HepG2 (cell line): ENCODE measurements around the gene EPHA4. TPM values are rescaled to one million over a fixed set of nuclear protein-coding genes. Genes with fewer than 3 reads are reported as not detected.

ENCODE experiments used
- ATAC-seq: fragments of 200-7000 bp; cut with Tn5 transposase; 3 replicates; pipeline ENCODE4 v1.9.1; 2020; ENCODE audit warnings: mild to moderate bottlenecking, moderate library complexity
- BruUV-seq: library from RNA; stranded (reverse); fragments of 400-500 nt; replicated peaks from 2 replicates; lab custom pipeline; 2021; lab: Mats Ljungman, UMichigan
- CTCF ChIA-PET: fragments of 300-600 bp; formaldehyde crosslinking; extraction: SDS; loops from one replicate; lab custom pipeline; 2021; ENCODE audit warnings: low total read pairs, inconsistent platforms, low intra/inter-chr PET ratio; lab: Yijun Ruan, JAX
- POLR2A ChIA-PET: fragments of 350-600 bp; sonication (Branson Sonifier 250); formaldehyde crosslinking; loops from one replicate; lab custom pipeline; 2020; ENCODE audit warnings: antibody characterized with exemption, inconsistent platforms; lab: Yijun Ruan, JAX
- DNase-seq: peaks from one replicate; pipeline ENCODE4 v3.0.0-alpha.2; 2015; ENCODE audit warnings: low spot score
- FAIRE-seq: peaks from 3 replicates; lab custom pipeline; 2011; peaks lifted over from hg19 to GRCh38; lab: Jason Lieb, UNC
- H2AFZ ChIP-seq: one replicate; pipeline ENCODE4 v1.6.1; 2011; ENCODE audit warnings: low read length, inconsistent platforms
- H3K27ac ChIP-seq: fragments of 300-600 bp; 3 replicates; pipeline ENCODE4 v1.8.0; 2011; ENCODE audit warnings: mixed run types, mild to moderate bottlenecking, mixed read lengths, low read length, inconsistent platforms; ENCODE audit not compliant: insufficient read depth; ENCODE audit errors: extremely low read length
- H3K27me3 ChIP-seq, 2 experiments: fragments of 200-600 bp in 1 of 2; 2 replicates in 1 of 2; 3 replicates in 1 of 2; pipeline versions ENCODE4 v1.6.0 to v1.8.0; 2011; ENCODE audit warnings: low read length in 2 of 2, mild to moderate bottlenecking in 2 of 2, moderate library complexity in 2 of 2, inconsistent platforms in 1 of 2; ENCODE audit not compliant: insufficient read depth in 2 of 2, control insufficient read depth in 1 of 2
- H3K36me3 ChIP-seq, 2 experiments: fragments of 200-600 bp in 1 of 2; replicated peaks in 1 of 2; 2 replicates in 1 of 2; 3 replicates in 1 of 2; pipeline versions ENCODE4 v1.5.1 to v1.8.0; 2011; ENCODE audit warnings: low read length in 2 of 2, inconsistent platforms in 1 of 2; ENCODE audit not compliant: insufficient read depth in 2 of 2, control insufficient read depth in 1 of 2
- H3K4me1 ChIP-seq: 2 replicates; pipeline ENCODE4 v1.5.1; 2012; ENCODE audit warnings: low read length, inconsistent platforms; ENCODE audit not compliant: insufficient read depth
- H3K4me2 ChIP-seq: 2 replicates; pipeline ENCODE4 v1.6.0; 2011; ENCODE audit warnings: low read depth, low read length, inconsistent platforms
- H3K4me3 ChIP-seq, 3 experiments: fragments of 200-600 bp in 1 of 3; sonication (generic), shearing (Covaris generic) in 1 of 3; replicated peaks in 1 of 3; 2 replicates each; pipeline ENCODE4 v1.5.1; 2011 to 2016; ENCODE audit warnings: low read length in 3 of 3, inconsistent platforms in 2 of 3, low read depth in 2 of 3, mild to moderate bottlenecking in 2 of 3, control low read depth in 1 of 3, mixed read lengths in 1 of 3; ENCODE audit not compliant: insufficient read depth in 1 of 3
- H3K79me2 ChIP-seq: one replicate; pipeline ENCODE4 v1.6.1; 2011; ENCODE audit warnings: low read length, inconsistent platforms; ENCODE audit not compliant: insufficient read depth
- H3K9ac ChIP-seq: 2 replicates; pipeline ENCODE4 v1.6.0; 2011; ENCODE audit warnings: mild to moderate bottlenecking, low read depth, low read length, inconsistent platforms; ENCODE audit not compliant: insufficient read depth
- H3K9me3 ChIP-seq: 2 replicates; pipeline ENCODE4 v1.5.1; 2012; ENCODE audit warnings: mild to moderate bottlenecking, low read length
- H4K20me1 ChIP-seq: 2 replicates; pipeline ENCODE4 v1.6.0; 2011; ENCODE audit warnings: inconsistent platforms, mild to moderate bottlenecking, low read length, moderate library complexity; ENCODE audit not compliant: insufficient read depth
- HOXA9 ChIP-seq: sonication (generic); formaldehyde crosslinking; IDR thresholded peaks from 2 replicates; pipeline ENCODE4 v1.8.1; 2022; ENCODE audit warnings: missing genetic modification reagents, mild to moderate bottlenecking, moderate library complexity, borderline replicate concordance
- JARID2 ChIP-seq: sonication (generic); formaldehyde crosslinking; IDR thresholded peaks from 2 replicates; pipeline ENCODE4 v1.8.1; 2023; ENCODE audit warnings: missing genetic modification reagents, inconsistent platforms; ENCODE audit not compliant: insufficient replicate concordance
- SMC3 ChIP-seq: IDR thresholded peaks from 2 replicates; pipeline ENCODE4 v1.6.1; 2011; ENCODE audit warnings: low read length, improper control_type of control experiment
- WGBS: methylation state at CpG from one replicate; pipeline ENCODE4 v1.1.6; 2017; ENCODE audit warnings: low lambda C conversion rate; 5-methylcytosine and 5-hydroxymethylcytosine counted together
- in situ Hi-C: cut with HindIII; loops from 2 replicates; pipeline ENCODE4 v1.10.0; 2017; ENCODE audit warnings: low pct_unique_long_range_greater_than_20kb; ENCODE audit not compliant: extremely low pct_ligation_motif_present
- intact Hi-C: fragments of 100-400 bp; cut with micrococcal nuclease; formaldehyde crosslinking; loops from one replicate; pipeline ENCODE4 v1.10.0; 2022; ENCODE audit not compliant: unreplicated experiment
- polyA plus RNA-seq, 8 experiments: library from polyadenylated mRNA; depleted of rRNA in 3 of 8; stranded (reverse) in 7 of 8; unstranded in 1 of 8; fragments of >200 nt; fragmentation: Illumina TruSeq in 4 of 8; extraction: Trizol in 4 of 8; gene quantifications; 2 replicates each; pipeline versions ENCODE4 v1.2.1 to v1.2.3, GENCODE V29; 2011 to 2016; ENCODE audit warnings: low read depth in 4 of 8, missing spikeins in 1 of 8, mixed read lengths in 1 of 8; ENCODE audit not compliant: insufficient read depth in 1 of 8
- total RNA-seq, 5 experiments: library from RNA; depleted of rRNA; stranded (reverse); fragments of >200 nt; fragmentation: Illumina TruSeq; extraction: Trizol; gene quantifications; 2 replicates each; pipeline ENCODE4 v1.2.3, GENCODE V29; 2016; ENCODE audit warnings: low read depth in 1 of 5
- TF ChIP-seq, protein P1 (sequence below): sonication (generic); formaldehyde crosslinking; IDR thresholded peaks from 2 replicates; pipeline ENCODE4 v1.5.0; 2020; ENCODE audit warnings: missing genetic modification reagents
- TF ChIP-seq, protein P2 (sequence below): sonication (generic); formaldehyde crosslinking; IDR thresholded peaks from 2 replicates; pipeline ENCODE4 v1.8.0; 2022; ENCODE audit warnings: mild to moderate bottlenecking, missing genetic modification reagents
- TF ChIP-seq, protein P3 (sequence below): sonication (generic); formaldehyde crosslinking; IDR thresholded peaks from 2 replicates; pipeline ENCODE4 v1.4.0; 2020; ENCODE audit warnings: missing genetic modification reagents
- TF ChIP-seq, protein P4 (sequence below): sonication (generic); formaldehyde crosslinking; IDR thresholded peaks from 2 replicates; pipeline ENCODE4 v1.4.0; 2020; ENCODE audit warnings: mild to moderate bottlenecking, missing genetic modification reagents

The EPHA4 gene
- total and polyA plus RNA-seq, 2 of the 13 experiments (the other 11 are each of a cell fraction or from before 2014, with no cell fraction given) = not detected

DNA sequence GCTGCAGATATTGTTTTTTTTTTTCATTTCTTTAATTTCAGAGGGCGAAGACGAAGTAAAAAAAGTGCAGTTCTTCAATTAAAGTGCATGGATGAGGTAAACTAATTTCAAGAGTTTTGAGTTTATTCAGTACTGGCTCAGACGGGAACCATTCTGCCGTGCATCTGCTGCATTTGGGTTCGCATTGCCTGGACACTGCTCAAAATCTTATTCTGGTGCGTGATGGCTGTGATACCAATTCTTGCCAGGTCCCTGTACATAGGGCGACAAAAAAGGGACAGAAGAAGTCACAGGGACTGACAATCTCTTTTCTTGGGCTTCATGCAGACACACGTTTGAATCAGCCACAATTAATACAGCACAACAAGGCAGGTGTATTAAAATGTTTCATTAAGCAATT lies 146.2 kb downstream of the EPHA4 start:
- Histone ChIP-seq H3K4me1 (no peaks in the 10 kb centered on the region), H2AFZ (no peak overlapping the region), H3K9ac (no peak overlapping the region), H3K9me3 (no peaks in the 10 kb centered on the region), H3K4me3 (no peak overlapping the region), H3K79me2 (no peaks in the 10 kb centered on the region), H3K27me3 (peaks cover 0 to 7% of the 10 kb centered on the region in 2 experiments; a peak in 1 of 5 replicates), H3K36me3 (no peaks in the 10 kb centered on the region), H3K27ac (no peak overlapping the region), H3K4me2 (no peak overlapping the region), H4K20me1 (no peaks in the 10 kb centered on the region)
- intact Hi-C loops (no loop called here), in situ Hi-C loops (no loop called here)
- no TSS peak for BruUV-seq
- DNase-seq (no peak), ATAC-seq (no peak), FAIRE-seq (no peak)
- ChIA-PET POLR2A (no interaction called here), CTCF (no interaction called here)
- WGBS = 19% methylated on average over 8 of the region's 8 CpGs
- TF ChIP-seq SMC3 = no peak

DNA sequence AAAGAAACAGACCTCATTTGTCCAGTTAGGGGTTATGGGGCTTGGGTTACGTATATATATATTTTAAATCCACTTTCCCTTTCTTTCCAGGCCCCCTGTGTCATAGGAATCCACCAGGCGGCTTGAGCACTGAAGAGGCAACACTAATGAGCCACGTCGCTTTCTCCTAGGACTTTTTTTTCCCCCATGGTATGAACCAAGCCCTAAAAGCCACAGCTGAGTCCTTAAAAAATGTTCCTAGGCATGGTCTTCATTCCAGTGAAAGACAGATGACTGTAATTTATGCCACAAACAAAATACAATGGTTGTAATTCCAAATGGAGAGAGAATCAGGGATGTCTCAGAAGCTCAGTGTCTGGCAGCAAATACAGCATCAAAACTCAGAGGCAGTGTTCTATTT lies 146.8 kb downstream of the EPHA4 start:
- Histone ChIP-seq H3K9ac (no peak overlapping the region), H3K4me1 (no peaks in the 10 kb centered on the region), H3K27me3 (peaks cover 0 to 7% of the 10 kb centered on the region in 2 experiments; a peak in 1 of 5 replicates), H2AFZ (no peak overlapping the region), H3K4me3 (no peak overlapping the region), H3K79me2 (no peaks in the 10 kb centered on the region), H3K36me3 (no peaks in the 10 kb centered on the region), H3K9me3 (no peaks in the 10 kb centered on the region), H3K27ac (no peak overlapping the region), H4K20me1 (no peaks in the 10 kb centered on the region), H3K4me2 (no peak overlapping the region)
- no peak for FAIRE-seq
- BruUV-seq = no TSS peak
- ChIA-PET CTCF (no interaction called here), POLR2A (no interaction called here)
- ATAC-seq = no peak
- WGBS = 8% methylated on average over 4 of the region's 4 CpGs
- intact Hi-C loops = no loop called here
- in situ Hi-C loops = no loop called here
- DNase-seq = no peak
- TF ChIP-seq JARID2 (CRISPR knock-in tag) (no peak), HOXA9 (CRISPR knock-in tag) (no peak)
- TF ChIP-seq, protein P1, sequence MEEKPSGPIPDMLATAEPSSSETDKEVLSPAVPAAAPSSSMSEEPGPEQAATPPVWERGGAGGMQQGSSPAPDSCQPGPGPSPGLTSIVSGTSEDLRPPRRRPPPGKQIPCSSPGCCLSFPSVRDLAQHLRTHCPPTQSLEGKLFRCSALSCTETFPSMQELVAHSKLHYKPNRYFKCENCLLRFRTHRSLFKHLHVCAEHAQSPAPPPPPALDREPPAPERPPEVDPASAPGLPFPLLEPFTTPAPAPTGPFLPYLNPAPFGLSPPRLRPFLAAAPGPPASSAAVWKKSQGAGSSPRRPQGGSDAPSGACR (CRISPR knock-in tag) = no peak
- TF ChIP-seq, protein P2, sequence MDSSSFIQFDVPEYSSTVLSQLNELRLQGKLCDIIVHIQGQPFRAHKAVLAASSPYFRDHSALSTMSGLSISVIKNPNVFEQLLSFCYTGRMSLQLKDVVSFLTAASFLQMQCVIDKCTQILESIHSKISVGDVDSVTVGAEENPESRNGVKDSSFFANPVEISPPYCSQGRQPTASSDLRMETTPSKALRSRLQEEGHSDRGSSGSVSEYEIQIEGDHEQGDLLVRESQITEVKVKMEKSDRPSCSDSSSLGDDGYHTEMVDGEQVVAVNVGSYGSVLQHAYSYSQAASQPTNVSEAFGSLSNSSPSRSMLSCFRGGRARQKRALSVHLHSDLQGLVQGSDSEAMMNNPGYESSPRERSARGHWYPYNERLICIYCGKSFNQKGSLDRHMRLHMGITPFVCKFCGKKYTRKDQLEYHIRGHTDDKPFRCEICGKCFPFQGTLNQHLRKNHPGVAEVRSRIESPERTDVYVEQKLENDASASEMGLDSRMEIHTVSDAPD = no peak
- TF ChIP-seq, protein P3, sequence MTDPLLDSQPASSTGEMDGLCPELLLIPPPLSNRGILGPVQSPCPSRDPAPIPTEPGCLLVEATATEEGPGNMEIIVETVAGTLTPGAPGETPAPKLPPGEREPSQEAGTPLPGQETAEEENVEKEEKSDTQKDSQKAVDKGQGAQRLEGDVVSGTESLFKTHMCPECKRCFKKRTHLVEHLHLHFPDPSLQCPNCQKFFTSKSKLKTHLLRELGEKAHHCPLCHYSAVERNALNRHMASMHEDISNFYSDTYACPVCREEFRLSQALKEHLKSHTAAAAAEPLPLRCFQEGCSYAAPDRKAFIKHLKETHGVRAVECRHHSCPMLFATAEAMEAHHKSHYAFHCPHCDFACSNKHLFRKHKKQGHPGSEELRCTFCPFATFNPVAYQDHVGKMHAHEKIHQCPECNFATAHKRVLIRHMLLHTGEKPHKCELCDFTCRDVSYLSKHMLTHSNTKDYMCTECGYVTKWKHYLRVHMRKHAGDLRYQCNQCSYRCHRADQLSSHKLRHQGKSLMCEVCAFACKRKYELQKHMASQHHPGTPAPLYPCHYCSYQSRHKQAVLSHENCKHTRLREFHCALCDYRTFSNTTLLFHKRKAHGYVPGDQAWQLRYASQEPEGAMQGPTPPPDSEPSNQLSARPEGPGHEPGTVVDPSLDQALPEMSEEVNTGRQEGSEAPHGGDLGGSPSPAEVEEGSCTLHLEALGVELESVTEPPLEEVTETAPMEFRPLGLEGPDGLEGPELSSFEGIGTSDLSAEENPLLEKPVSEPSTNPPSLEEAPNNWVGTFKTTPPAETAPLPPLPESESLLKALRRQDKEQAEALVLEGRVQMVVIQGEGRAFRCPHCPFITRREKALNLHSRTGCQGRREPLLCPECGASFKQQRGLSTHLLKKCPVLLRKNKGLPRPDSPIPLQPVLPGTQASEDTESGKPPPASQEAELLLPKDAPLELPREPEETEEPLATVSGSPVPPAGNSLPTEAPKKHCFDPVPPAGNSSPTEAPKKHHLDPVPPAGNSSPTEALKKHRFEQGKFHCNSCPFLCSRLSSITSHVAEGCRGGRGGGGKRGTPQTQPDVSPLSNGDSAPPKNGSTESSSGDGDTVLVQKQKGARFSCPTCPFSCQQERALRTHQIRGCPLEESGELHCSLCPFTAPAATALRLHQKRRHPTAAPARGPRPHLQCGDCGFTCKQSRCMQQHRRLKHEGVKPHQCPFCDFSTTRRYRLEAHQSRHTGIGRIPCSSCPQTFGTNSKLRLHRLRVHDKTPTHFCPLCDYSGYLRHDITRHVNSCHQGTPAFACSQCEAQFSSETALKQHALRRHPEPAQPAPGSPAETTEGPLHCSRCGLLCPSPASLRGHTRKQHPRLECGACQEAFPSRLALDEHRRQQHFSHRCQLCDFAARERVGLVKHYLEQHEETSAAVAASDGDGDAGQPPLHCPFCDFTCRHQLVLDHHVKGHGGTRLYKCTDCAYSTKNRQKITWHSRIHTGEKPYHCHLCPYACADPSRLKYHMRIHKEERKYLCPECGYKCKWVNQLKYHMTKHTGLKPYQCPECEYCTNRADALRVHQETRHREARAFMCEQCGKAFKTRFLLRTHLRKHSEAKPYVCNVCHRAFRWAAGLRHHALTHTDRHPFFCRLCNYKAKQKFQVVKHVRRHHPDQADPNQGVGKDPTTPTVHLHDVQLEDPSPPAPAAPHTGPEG = no peak
- TF ChIP-seq, protein P4, sequence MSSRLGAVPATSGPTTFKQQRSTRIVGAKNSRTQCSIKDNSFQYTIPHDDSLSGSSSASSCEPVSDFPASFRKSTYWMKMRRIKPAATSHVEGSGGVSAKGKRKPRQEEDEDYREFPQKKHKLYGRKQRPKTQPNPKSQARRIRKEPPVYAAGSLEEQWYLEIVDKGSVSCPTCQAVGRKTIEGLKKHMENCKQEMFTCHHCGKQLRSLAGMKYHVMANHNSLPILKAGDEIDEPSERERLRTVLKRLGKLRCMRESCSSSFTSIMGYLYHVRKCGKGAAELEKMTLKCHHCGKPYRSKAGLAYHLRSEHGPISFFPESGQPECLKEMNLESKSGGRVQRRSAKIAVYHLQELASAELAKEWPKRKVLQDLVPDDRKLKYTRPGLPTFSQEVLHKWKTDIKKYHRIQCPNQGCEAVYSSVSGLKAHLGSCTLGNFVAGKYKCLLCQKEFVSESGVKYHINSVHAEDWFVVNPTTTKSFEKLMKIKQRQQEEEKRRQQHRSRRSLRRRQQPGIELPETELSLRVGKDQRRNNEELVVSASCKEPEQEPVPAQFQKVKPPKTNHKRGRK (CRISPR knock-in tag) = no peak
